OCI-LY1 (cell line): ENCODE results near the gene CEP85.
A peak's percentile ranks its signal among the peaks of the same experiment; 100 is the strongest.
"Not testable (repeated sequence)": the region's sequence is repeated elsewhere in the genome, so short reads cannot be mapped to it uniquely, and the experiment has no call there.

Experiments
- H2AFZ ChIP-seq: fragments of 200-600 bp; sonication (generic), shearing (Covaris generic); 2 replicates; pipeline ENCODE4 v1.6.0; 2014; ENCODE audit warnings: antibody characterized with exemption, mild to moderate bottlenecking, low read length
- H3F3A ChIP-seq: fragments of 200-600 bp; sonication (generic), shearing (Covaris generic); 2 replicates; pipeline ENCODE4 v1.6.0; 2014; ENCODE audit warnings: mild to moderate bottlenecking, antibody characterized with exemption, low read length, moderate library complexity; ENCODE audit not compliant: insufficient read depth
- H3K27ac ChIP-seq: fragments of 200-600 bp; sonication (generic); 2 replicates; pipeline ENCODE4 v1.5.1; 2014; ENCODE audit warnings: low read length, mixed run types, mild to moderate bottlenecking, low read depth; ENCODE audit not compliant: poor library complexity, severe bottlenecking
- H3K27me3 ChIP-seq: fragments of 200-600 bp; sonication (generic); 2 replicates; pipeline ENCODE4 v1.6.0; 2014; ENCODE audit warnings: antibody characterized with exemption, mild to moderate bottlenecking, low read length, moderate library complexity; ENCODE audit not compliant: insufficient read depth
- H3K36me3 ChIP-seq: fragments of 200-600 bp; sonication (generic); 2 replicates; pipeline ENCODE4 v1.6.1; 2014; ENCODE audit warnings: mild to moderate bottlenecking, antibody characterized with exemption, low read length, moderate library complexity, mixed read lengths; ENCODE audit not compliant: insufficient read depth
- H3K4me1 ChIP-seq: fragments of 200-600 bp; sonication (generic); 2 replicates; pipeline ENCODE4 v1.5.1; 2014; ENCODE audit warnings: mild to moderate bottlenecking, low read length, moderate library complexity; ENCODE audit not compliant: insufficient read depth, severe bottlenecking
- H3K4me2 ChIP-seq: fragments of 200-600 bp; sonication (generic), shearing (Covaris generic); 2 replicates; pipeline ENCODE4 v1.6.1; 2014; ENCODE audit warnings: low read length
- H3K4me3 ChIP-seq: fragments of 200-600 bp; sonication (generic); 2 replicates; pipeline ENCODE4 v1.5.1; 2014; ENCODE audit warnings: low read length, low read depth, mild to moderate bottlenecking, mixed read lengths; ENCODE audit not compliant: poor library complexity, severe bottlenecking
- H3K79me2 ChIP-seq: fragments of 200-600 bp; shearing (Covaris generic); 2 replicates; pipeline ENCODE4 v1.6.1; 2016; ENCODE audit warnings: mixed run types, low read length, mixed read lengths; ENCODE audit not compliant: insufficient read depth
- H3K9ac ChIP-seq: fragments of 200-600 bp; sonication (generic), shearing (Covaris generic); 2 replicates; pipeline ENCODE4 v1.6.1; 2014; ENCODE audit warnings: mild to moderate bottlenecking, low read length, mixed read lengths
- H3K9me2 ChIP-seq: fragments of 200-600 bp; sonication (generic), shearing (Covaris generic); 2 replicates; pipeline ENCODE4 v1.6.1; 2014; ENCODE audit warnings: low read depth, mild to moderate bottlenecking, low read length, mixed read lengths
- H3K9me3 ChIP-seq: fragments of 200-600 bp; shearing (Covaris generic); 2 replicates; pipeline ENCODE4 v1.6.1; 2014; ENCODE audit warnings: low read length, mixed read lengths
- H4K20me1 ChIP-seq: fragments of 200-600 bp; sonication (generic), shearing (Covaris generic); 2 replicates; pipeline ENCODE4 v1.6.0; 2016; ENCODE audit warnings: mild to moderate bottlenecking, low read length; ENCODE audit not compliant: insufficient read depth
- CTCF ChIP-seq: fragments of 200-600 bp; sonication (generic), shearing (Covaris generic); IDR thresholded peaks from 2 replicates; pipeline ENCODE4 v1.5.1; 2017; ENCODE audit warnings: mild to moderate bottlenecking, antibody characterized with exemption, low read length, moderate library complexity, mixed read lengths
- EZH2 ChIP-seq: fragments of 200-600 bp; sonication (generic), shearing (Covaris generic); IDR thresholded peaks from 2 replicates; pipeline ENCODE4 v1.8.0; 2017; ENCODE audit warnings: borderline replicate concordance, mixed run types, mild to moderate bottlenecking, antibody characterized with exemption, low read length, moderate library complexity, mixed read lengths

Gene CEP85

GRCh38 chr1:26225033-26225831 lies 8.8 kb upstream of the CEP85 start:
- no peak for TF ChIP-seq EZH2
- TF ChIP-seq CTCF: no peak
- Histone ChIP-seq H3K27me3 (peaks cover 18% of the 10 kb centered on the region; the same call in 1 of the 2 replicates), H3K9ac (no peak overlapping the region), H3K9me3 (no peaks in the 10 kb centered on the region), H3K4me1 (no peaks in the 10 kb centered on the region), H3K36me3 (no peaks in the 10 kb centered on the region), H3K4me3 (no peak overlapping the region), H4K20me1 (no peaks in the 10 kb centered on the region), H3K9me2 (no peaks in the 10 kb centered on the region), H3K79me2 (no peaks in the 10 kb centered on the region), H2AFZ (no peak overlapping the region), H3K4me2 (no peak overlapping the region), H3K27ac (no peak overlapping the region), H3F3A (no peaks in the 10 kb centered on the region)

GRCh38 chr1:26230682-26231081 lies 3.3 kb upstream of the CEP85 start:
- peaks cover 13% of the 10 kb centered on the region for H3K4me1 ChIP-seq
- H3K4me2 ChIP-seq, H3K9me3 ChIP-seq, H3F3A ChIP-seq, H3K27ac ChIP-seq, H2AFZ ChIP-seq, H4K20me1 ChIP-seq, H3K27me3 ChIP-seq, H3K4me3 ChIP-seq, H3K9ac ChIP-seq, H3K36me3 ChIP-seq, H3K9me2 ChIP-seq: not testable (repeated sequence)
- H3K79me2 ChIP-seq: peaks cover 13% of the 10 kb centered on the region

- H3K79me2 ChIP-seq: peaks cover 54% of the 10 kb centered on the region
- peak overlapping the region; percentile 63 for H3K27ac ChIP-seq
- H3K9me3 ChIP-seq: no peaks in the 10 kb centered on the region
- TF ChIP-seq EZH2 (no peak), CTCF (peak; percentile 49)
- no peaks in the 10 kb centered on the region for H4K20me1 ChIP-seq
- H3K4me1 ChIP-seq: peaks cover 31% of the 10 kb centered on the region
- no peaks in the 10 kb centered on the region for H3K27me3 ChIP-seq
- H3F3A ChIP-seq: no peaks in the 10 kb centered on the region
- H3K9me2 ChIP-seq: no peaks in the 10 kb centered on the region
- H3K4me2 ChIP-seq: peak overlapping the region; percentile 99
- no peak overlapping the region for H2AFZ ChIP-seq
- H3K36me3 ChIP-seq: peaks cover 18% of the 10 kb centered on the region
- peak overlapping the region; percentile 92 for H3K9ac ChIP-seq
- peak overlapping the region; percentile 87 for H3K4me3 ChIP-seq
These were observed 807 bp downstream of the CEP85 start for GRCh38 chr1:26234644-26235370.
